Psoas muscle (tissue), 8 donors: ENCODE results near the gene DNAH9. TPM values are rescaled to one million over a fixed set of nuclear protein-coding genes. Genes with fewer than 3 reads are reported as not detected.

Experiments used
- ATAC-seq, 4 donors: fragments of 200-7000 bp; cut with Tn5 transposase; one replicate each; pipeline ENCODE4 v1.9.1; 2020; ENCODE audit warnings: moderate library complexity in 3 of 4, mild to moderate bottlenecking in 2 of 4
- DNase-seq, 2 donors: peaks; one replicate each; pipeline ENCODE4 v3.0.0-alpha.2; 2020
- H3K27ac ChIP-seq: fragments of 200-600 bp; one replicate; pipeline ENCODE4 v1.8.0; 2022
- H3K27me3 ChIP-seq, 3 donors: fragments of 200-600 bp in 1 of 3; one replicate each; pipeline versions ENCODE4 v1.6.1 to v1.8.0; 2013 to 2022; ENCODE audit warnings: low read length in 2 of 3, mild to moderate bottlenecking in 2 of 3, moderate library complexity in 1 of 3; ENCODE audit not compliant: insufficient read depth in 3 of 3
- H3K36me3 ChIP-seq, 2 donors: fragments of 200-600 bp in 1 of 2; one replicate each; pipeline versions ENCODE4 v1.6.1 to v1.8.0; 2013 to 2022; ENCODE audit warnings: low read depth in 1 of 2, mild to moderate bottlenecking in 1 of 2, moderate library complexity in 1 of 2; ENCODE audit not compliant: insufficient read depth in 1 of 2
- H3K4me1 ChIP-seq: fragments of 200-600 bp; one replicate; pipeline ENCODE4 v1.8.0; 2022
- H3K4me3 ChIP-seq: fragments of 200-600 bp; one replicate; pipeline ENCODE4 v1.8.0; 2022; ENCODE audit warnings: mild to moderate bottlenecking
- H3K9me3 ChIP-seq: fragments of 200-600 bp; one replicate; pipeline ENCODE4 v1.8.0; 2022
- CTCF ChIP-seq: fragments of 200-600 bp; IDR thresholded peaks from one replicate; pipeline ENCODE4 v1.8.0; 2022; ENCODE audit warnings: antibody characterized with exemption
- WGBS, 3 donors: extraction: QIAGEN DNeasy Blood & Tissue Kit; methylation state at CpG; one replicate each; pipeline versions ENCODE4 v1.1.6 to v1.1.7; 2013; 5-methylcytosine and 5-hydroxymethylcytosine counted together
- intact Hi-C, 2 donors: fragments of 100-400 bp; cut with DNase I; formaldehyde crosslinking; loops; one replicate each; pipeline versions ENCODE4 v1.11.0 to v1.14.2; 2022
- polyA plus RNA-seq, 3 donors: library from polyadenylated mRNA; stranded (reverse); fragments of 200-250 nt; gene quantifications; one replicate each; pipeline ENCODE4 v1.2.3, GENCODE V29; 2013
- total RNA-seq, 4 donors: library from RNA; stranded (reverse); fragmentation: NEBNext Ultra II Directional in 2 of 4; extraction: Animal tissue kit (Norgen Biotek cat#: 25700) in 2 of 4; gene quantifications; one replicate each; pipeline versions ENCODE4 v1.2.1 to v1.2.4, GENCODE V29; 2021 to 2023
- donor health status: healthy with polysubstance abuse.
- donor health status: DM: no; HTN: no; CAD: no; lungs with moderate emphysema.
- donor health status: Bipolar disorder and iron deficiency.
- donor health status: healthy.
- donor health status: DM: yes; HTN: yes; CAD: no.
- donor health status: DM: no; HTN: no; CAD: no.
- donor health status: DM: no; HTN: no; CAD: no.
- donor health status: DM: yes; HTN: yes; CAD: no.

The DNAH9 gene
- total and polyA plus RNA-seq, 7 donors, result 0.01 to 0.05 TPM; not detected in 5

GRCh38 chr17:11561702-11562101 lies 36.6 kb upstream of the DNAH9 start:
- no peak overlapping the region for H3K4me3 ChIP-seq
- H3K27ac ChIP-seq, result no peak overlapping the region
- H3K36me3 ChIP-seq, result no peaks in the 10 kb centered on the region
- no peak for TF ChIP-seq CTCF
- DNase-seq (no peak), ATAC-seq (no peak)
- WGBS, 3 donors, result 87 to 96% (median 90%) methylated on average over 2 of the region's 2 CpGs
- intact Hi-C loops, result no loop called here
- H3K9me3 ChIP-seq, result no peaks in the 10 kb centered on the region
- no peaks in the 10 kb centered on the region for H3K4me1 ChIP-seq
- H3K27me3 ChIP-seq, result peaks cover 0 to 2% (median 0%) of the 10 kb centered on the region in 3 donors

GRCh38 chr17:11564589-11565380 lies 33.5 kb upstream of the DNAH9 start:
- no peak for ATAC-seq
- Histone ChIP-seq H3K36me3 (no peaks in the 10 kb centered on the region), H3K27me3 (peaks cover 0 to 4% (median 0%) of the 10 kb centered on the region in 3 donors), H3K4me1 (no peaks in the 10 kb centered on the region), H3K9me3 (no peaks in the 10 kb centered on the region), H3K4me3 (no peak overlapping the region), H3K27ac (no peak overlapping the region)
- DNase-seq, result no peak
- no peak for TF ChIP-seq CTCF
- WGBS, 3 donors, result 35 to 37% (median 36%) methylated on average over 3 of the region's 3 CpGs
- intact Hi-C loops, result no loop called here

- intact Hi-C loops, result no loop called here
- H3K36me3 ChIP-seq, result no peaks in the 10 kb centered on the region
- no peak overlapping the region for H3K27ac ChIP-seq
- peaks cover 0 to 4% (median 0%) of the 10 kb centered on the region in 3 donors for H3K27me3 ChIP-seq
- WGBS, 3 donors, result 18 to 52% (median 52%) methylated on average over 4 of the region's 4 CpGs
- no peaks in the 10 kb centered on the region for H3K4me1 ChIP-seq
- DNase-seq (no peak), ATAC-seq (no peak)
- TF ChIP-seq CTCF, result no peak
- no peak overlapping the region for H3K4me3 ChIP-seq
- H3K9me3 ChIP-seq, result no peaks in the 10 kb centered on the region
These were observed 32.7 kb upstream of the DNAH9 start for GRCh38 chr17:11565591-11565990.

- H3K27me3 ChIP-seq, result no peaks in the 10 kb centered on the region
- ATAC-seq (no peak), DNase-seq (no peak)
- TF ChIP-seq CTCF, result no peak
- intact Hi-C loops, result no loop called here
- no peak overlapping the region for H3K27ac ChIP-seq
- no peaks in the 10 kb centered on the region for H3K4me1 ChIP-seq
- 62 to 63% (median 62%) methylated on average over 3 of the region's 3 CpGs for WGBS, 3 donors
- H3K4me3 ChIP-seq, result no peak overlapping the region
- no peaks in the 10 kb centered on the region for H3K36me3 ChIP-seq
- H3K9me3 ChIP-seq, result no peaks in the 10 kb centered on the region
These were observed 19.3 kb upstream of the DNAH9 start for GRCh38 chr17:11578998-11579397.
